Activated B cell treated with CpG ODN at 0.5 μM for 24 hours (primary cell): ENCODE measurements around the gene PAF1. TPM values are rescaled to one million over a fixed set of nuclear protein-coding genes. Genes with fewer than 3 reads are reported as not detected.

Source experiments
- ATAC-seq: fragments of 200-7000 bp; cut with Tn5 transposase; one replicate; pipeline ENCODE4 v1.10.0; 2021; ENCODE audit warnings: low read depth, mild to moderate bottlenecking, moderate library complexity
- CTCF ChIA-PET: fragments of 350-600 bp; sonication (Branson Sonifier 250); formaldehyde crosslinking; loops from one replicate; lab custom pipeline; 2021; ENCODE audit warnings: antibody characterized with exemption; lab: Charles Lee
- POLR2A ChIA-PET: fragments of 350-600 bp; sonication (Branson Sonifier 250); formaldehyde crosslinking; loops from one replicate; lab custom pipeline; 2021; ENCODE audit warnings: antibody characterized with exemption; lab: Charles Lee
- DNase-seq: peaks from one replicate; pipeline ENCODE4 v3.0.0; 2022
- H3K27ac Mint-ChIP-seq: one replicate; pipeline ENCODE4 v1.8.0; 2020; ENCODE audit warnings: mixed read lengths
- H3K27me3 Mint-ChIP-seq: one replicate; pipeline ENCODE4 v1.8.0; 2021; ENCODE audit warnings: mixed read lengths
- H3K36me3 Mint-ChIP-seq: one replicate; pipeline ENCODE4 v1.8.0; 2021; ENCODE audit warnings: low read depth, mixed read lengths
- H3K4me1 Mint-ChIP-seq: one replicate; pipeline ENCODE4 v1.8.0; 2021; ENCODE audit warnings: mixed read lengths
- H3K4me3 Mint-ChIP-seq: one replicate; pipeline ENCODE4 v1.8.0; 2020; ENCODE audit warnings: mild to moderate bottlenecking, mixed read lengths
- H3K9me3 Mint-ChIP-seq: one replicate; pipeline ENCODE4 v1.8.0; 2020; ENCODE audit warnings: mixed read lengths
- CTCF ChIP-seq: fragments of 200-600 bp; IDR thresholded peaks from one replicate; pipeline ENCODE4 v1.8.0; 2022; ENCODE audit warnings: antibody characterized with exemption, mild to moderate bottlenecking
- intact Hi-C: fragments of 100-400 bp; cut with micrococcal nuclease; formaldehyde crosslinking; loops from one replicate; pipeline ENCODE4 v1.15.1; 2024
- total RNA-seq: library from RNA; stranded (reverse); gene quantifications from 2 replicates; pipeline ENCODE4 v1.2.3, GENCODE V29; 2022

The PAF1 gene
- total RNA-seq, 1 donor from 2014 or later = 52.4 TPM

- ChIA-PET POLR2A (interaction anchor here (1.1 to 2.0 kb wide), 3 partner anchors 8 to 85 kb away, joined by 4 to 9 read pairs (median 7); partner anchors contain the start of genes MED29, PAF1, RPS16 and SAMD4B), CTCF (interaction anchor here (1.3 kb wide), 2 partner anchors 8 to 21 kb away, joined by 3 read pairs; partner anchors contain the start of gene SAMD4B)
- H3K27ac Mint-ChIP-seq = no peak overlapping the region
- H3K4me3 Mint-ChIP-seq = no peak overlapping the region
- TF ChIP-seq CTCF = no peak
- H3K27me3 Mint-ChIP-seq = no peaks in the 10 kb centered on the region
- H3K36me3 Mint-ChIP-seq = peaks cover 75% of the 10 kb centered on the region
- DNase-seq (no peak), ATAC-seq (no peak)
- H3K9me3 Mint-ChIP-seq = no peaks in the 10 kb centered on the region
- H3K4me1 Mint-ChIP-seq = peaks cover 35% of the 10 kb centered on the region
- intact Hi-C loops = loop anchor here (2.0 kb wide), 1 partner anchor 41 kb away; the partner anchor contains the start of genes MED29 and PAF1
These were observed 40.8 kb downstream of the PAF1 start for GRCh38 chr19:39350156-39350555.

DNA sequence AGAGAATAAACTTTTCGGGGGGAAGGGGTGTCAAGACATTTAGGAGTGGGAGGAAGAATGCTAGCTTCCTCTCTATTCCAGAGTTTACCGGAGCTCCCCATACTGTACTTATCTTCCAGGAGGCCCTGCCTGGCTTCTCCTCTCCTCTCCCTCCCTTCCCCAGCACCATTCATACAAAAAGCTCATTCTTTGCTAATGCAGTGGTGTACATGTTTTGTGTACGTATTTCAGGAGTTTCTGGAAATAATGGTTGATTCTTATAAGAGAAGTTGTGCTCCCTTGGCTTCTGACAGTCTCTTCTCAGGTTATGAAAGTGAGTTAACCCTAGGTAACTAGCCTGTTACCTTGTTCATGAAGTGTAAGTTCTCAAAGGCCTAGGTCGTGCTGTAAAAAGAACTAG, 41.6 kb downstream of the PAF1 start:
- ChIA-PET POLR2A (interaction anchor here (1.2 kb wide), 1 partner anchor 62 kb away, joined by 4 read pairs; no protein-coding TSS in a partner anchor), CTCF (no interaction called here)
- Mint-ChIP-seq H3K27me3 (no peaks in the 10 kb centered on the region), H3K9me3 (no peaks in the 10 kb centered on the region), H3K36me3 (peaks cover 76% of the 10 kb centered on the region), H3K4me1 (peaks cover 43% of the 10 kb centered on the region), H3K4me3 (no peak overlapping the region), H3K27ac (peak overlapping the region; percentile 27)
- intact Hi-C loops = no loop called here
- no peak for DNase-seq
- no peak for ATAC-seq
- TF ChIP-seq CTCF = no peak

GRCh38 chr19:39347332-39348164, 43.4 kb downstream of the PAF1 start:
- H3K4me3 Mint-ChIP-seq = no peak overlapping the region
- H3K9me3 Mint-ChIP-seq = no peaks in the 10 kb centered on the region
- no peak overlapping the region for H3K27ac Mint-ChIP-seq
- H3K27me3 Mint-ChIP-seq = no peaks in the 10 kb centered on the region
- DNase-seq = no peak
- no peak for TF ChIP-seq CTCF
- CTCF ChIA-PET = no interaction called here
- no peak for ATAC-seq
- POLR2A ChIA-PET = interaction anchor here (0.9 kb wide), 1 partner anchor 14 kb away, joined by 4 read pairs; no protein-coding TSS in a partner anchor
- intact Hi-C loops = no loop called here
- H3K36me3 Mint-ChIP-seq = peaks cover 76% of the 10 kb centered on the region
- peaks cover 58% of the 10 kb centered on the region for H3K4me1 Mint-ChIP-seq

- Mint-ChIP-seq H3K9me3 (no peaks in the 10 kb centered on the region), H3K27ac (peak overlapping the region; percentile 8), H3K4me1 (peaks cover 51% of the 10 kb centered on the region), H3K36me3 (peaks cover 67% of the 10 kb centered on the region), H3K4me3 (no peak overlapping the region), H3K27me3 (no peaks in the 10 kb centered on the region)
- ATAC-seq (no peak), DNase-seq (no peak)
- ChIA-PET POLR2A (interaction anchor here (0.6 kb wide), 1 partner anchor 941 kb away, joined by 4 read pairs; no protein-coding TSS in a partner anchor), CTCF (interaction anchor here (1.1 to 1.2 kb wide), 3 partner anchors 65 to 89 kb away, joined by 3 to 4 read pairs (median 3); partner anchors contain the start of genes PLEKHG2 and RPS16)
- intact Hi-C loops = no loop called here
- no peak for TF ChIP-seq CTCF
These were observed 45.0 kb downstream of the PAF1 start for GRCh38 chr19:39345956-39346355.
